Stimulated activated CD4-positive, alpha-beta T cell treated with anti-CD3 and anti-CD28 coated beads, TNF-alpha, amount 100 ng/mL, for 48 hours (primary cell): ENCODE results near the gene AP1G1.

ENCODE experiments used
- DNase-seq, 3 donors: peaks; one replicate each; pipeline ENCODE4 v3.0.0-alpha.2; 2020; ENCODE audit warnings: low read depth in 3 of 3

Gene AP1G1

DNA sequence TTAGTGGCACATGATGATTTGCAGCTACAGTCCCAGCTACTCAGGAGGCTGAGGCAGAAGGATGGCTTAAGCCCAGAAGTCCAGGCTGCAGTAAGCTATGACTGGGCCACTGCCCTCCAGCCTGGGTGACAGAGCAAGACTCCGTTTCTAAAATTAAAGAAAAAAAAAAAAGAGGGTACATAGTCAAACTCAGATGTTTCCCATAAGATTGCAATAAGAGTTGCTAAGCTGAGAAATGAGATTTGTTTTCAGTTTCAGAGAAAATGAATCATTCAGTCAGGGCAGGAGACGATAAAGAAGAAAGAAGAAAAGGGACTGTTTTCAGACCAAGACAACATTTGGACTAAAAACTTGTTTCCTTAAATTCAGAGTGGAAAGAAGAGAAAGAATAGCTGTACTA is 54.0 kb downstream of the AP1G1 start:
- DNase-seq = no peak

DNA sequence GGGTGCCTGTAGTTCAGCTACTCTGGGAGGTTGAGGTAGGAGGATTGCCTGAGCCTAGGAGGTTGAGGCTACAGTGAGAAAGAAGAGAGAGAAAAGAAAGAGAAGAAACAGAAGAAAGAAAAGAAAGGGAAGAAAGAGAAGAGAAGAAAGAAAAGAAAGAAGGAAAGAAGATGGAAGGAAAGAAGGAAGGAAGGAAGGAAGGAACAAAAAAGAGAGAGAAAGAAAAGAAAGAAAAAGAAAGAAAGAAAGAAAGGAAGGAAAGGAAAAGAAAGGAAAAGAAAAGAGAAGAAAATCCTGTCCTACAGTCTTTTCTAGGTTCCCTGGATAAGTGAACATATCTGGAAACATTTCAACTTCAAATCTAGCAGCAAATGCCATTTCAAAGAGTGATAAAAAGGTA is 54.5 kb downstream of the AP1G1 start:
- DNase-seq = no peak

DNA sequence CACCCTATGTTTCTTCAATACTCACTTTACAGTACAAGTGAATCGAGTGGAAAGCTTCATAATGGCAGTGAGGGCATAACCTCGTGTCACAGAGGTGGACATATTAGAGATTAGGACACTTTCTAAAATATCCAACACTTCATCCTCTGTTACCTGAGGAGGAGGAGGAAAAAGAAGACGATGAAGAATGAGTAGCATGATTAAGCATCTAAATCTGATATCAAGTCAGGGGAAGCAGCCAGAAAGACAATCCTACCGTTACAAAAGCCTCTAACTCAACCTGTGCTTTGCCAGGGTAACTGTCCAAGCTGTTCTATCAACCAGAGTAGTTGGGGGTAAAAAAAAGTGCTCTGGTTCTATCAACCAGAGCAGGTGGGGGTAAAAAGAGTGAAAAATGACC is 60.4 kb downstream of the AP1G1 start:
- no peak for DNase-seq

DNA sequence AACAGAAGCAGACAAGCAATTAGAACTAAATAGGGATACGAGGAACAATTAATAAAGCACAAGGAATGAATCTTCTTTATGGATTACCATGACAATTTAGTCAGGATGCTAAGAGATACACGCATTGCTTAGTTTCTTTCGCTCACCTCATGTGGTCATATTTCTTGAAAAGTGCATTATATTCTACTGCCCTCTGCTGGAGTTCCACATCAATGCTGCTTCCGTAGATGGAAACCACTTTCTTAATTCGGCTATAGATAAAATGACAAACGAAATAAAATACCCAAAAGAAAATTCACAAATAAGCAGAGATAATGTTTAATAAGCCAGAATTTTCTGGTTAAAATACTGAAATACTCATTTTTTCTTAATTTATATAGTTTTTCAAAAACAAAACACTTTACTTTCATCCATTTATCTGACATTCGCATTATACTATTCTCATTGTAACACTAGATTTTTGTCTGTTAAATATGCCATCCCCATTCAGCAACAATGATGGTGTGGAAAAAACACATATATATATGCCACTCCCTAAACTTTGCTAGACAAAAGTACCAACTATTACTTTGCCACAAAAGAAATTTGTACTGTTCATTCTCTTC is 62.1 kb downstream of the AP1G1 start:
- DNase-seq = peak in 1 of 3 donors; percentile 8

DNA sequence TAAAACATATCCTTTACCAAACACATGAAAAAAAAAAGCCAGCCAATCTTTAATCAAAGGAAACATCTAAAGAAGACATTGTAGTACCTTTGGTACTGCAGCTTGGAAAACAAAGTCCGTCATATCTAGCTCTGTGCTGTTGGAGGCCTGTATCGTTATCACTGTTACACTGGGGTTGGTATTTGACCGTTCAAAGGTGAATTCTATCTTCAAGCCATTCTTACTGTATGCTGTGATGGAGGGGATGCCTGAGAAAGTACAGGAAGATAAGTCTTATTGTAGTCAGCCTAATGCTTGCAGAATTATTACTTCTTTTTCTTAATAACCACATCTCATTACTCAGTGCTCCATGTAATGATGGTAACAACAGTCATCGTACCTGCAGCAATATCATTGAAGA is 69.8 kb downstream of the AP1G1 start:
- no peak for DNase-seq

DNA sequence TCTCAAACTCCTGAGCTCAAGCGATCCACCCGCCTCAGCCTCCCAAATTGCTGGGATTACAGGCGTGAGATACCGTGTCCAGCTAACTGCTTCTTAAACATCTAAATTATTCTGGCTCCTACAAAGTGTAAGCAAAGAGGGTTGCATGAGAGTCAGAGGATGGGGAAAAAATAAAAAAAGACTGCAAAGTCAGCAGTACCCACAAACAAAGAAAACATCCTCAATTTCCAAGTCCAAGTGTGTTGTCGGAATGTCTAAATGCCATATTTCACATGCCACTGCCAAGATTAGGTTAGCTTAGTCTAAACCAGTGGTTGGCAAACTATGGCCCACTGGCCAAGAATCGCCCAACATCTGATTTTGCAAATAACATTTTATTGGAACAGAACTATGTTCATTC is 71.1 kb downstream of the AP1G1 start:
- no peak for DNase-seq

DNA sequence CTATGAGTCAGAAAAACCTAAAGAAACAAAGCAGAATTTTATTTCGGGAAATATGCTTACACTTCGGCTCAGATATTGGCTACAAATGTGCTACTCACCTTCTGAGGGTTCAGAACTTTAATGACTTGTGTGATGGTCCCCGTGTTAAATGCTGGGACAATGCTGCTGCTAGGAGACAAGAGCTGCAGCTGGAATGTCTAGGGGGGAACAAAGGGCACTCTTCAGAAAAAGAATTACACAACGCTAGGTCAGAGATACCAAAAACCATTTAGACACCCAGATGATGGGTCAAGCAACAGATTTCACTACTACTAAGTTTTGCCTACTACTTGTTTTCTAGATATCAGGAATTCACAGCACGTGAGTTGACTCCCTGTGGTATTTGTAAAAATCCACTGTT is 74.1 kb downstream of the AP1G1 start:
- no peak for DNase-seq

DNA sequence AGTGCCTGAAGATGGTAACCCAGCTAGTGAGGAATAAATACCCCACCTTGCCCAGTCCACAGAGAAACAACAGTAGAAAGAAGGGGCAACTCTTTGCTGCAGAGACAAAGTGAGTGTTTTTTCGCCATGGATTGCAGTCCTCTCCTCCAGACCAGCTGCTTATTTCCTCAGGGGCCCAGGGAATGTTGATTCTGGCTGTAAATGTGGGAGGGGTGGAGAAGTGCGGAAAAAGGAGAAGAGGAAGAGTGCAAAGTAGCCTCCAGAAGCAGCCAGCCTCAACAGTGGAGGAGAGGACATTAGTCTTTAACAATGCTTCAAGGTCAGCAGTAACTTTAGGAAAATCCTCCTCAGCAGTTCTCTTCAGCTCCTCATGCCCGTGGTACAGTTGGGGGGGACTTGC is 76.0 kb downstream of the AP1G1 start:
- no peak for DNase-seq

DNA sequence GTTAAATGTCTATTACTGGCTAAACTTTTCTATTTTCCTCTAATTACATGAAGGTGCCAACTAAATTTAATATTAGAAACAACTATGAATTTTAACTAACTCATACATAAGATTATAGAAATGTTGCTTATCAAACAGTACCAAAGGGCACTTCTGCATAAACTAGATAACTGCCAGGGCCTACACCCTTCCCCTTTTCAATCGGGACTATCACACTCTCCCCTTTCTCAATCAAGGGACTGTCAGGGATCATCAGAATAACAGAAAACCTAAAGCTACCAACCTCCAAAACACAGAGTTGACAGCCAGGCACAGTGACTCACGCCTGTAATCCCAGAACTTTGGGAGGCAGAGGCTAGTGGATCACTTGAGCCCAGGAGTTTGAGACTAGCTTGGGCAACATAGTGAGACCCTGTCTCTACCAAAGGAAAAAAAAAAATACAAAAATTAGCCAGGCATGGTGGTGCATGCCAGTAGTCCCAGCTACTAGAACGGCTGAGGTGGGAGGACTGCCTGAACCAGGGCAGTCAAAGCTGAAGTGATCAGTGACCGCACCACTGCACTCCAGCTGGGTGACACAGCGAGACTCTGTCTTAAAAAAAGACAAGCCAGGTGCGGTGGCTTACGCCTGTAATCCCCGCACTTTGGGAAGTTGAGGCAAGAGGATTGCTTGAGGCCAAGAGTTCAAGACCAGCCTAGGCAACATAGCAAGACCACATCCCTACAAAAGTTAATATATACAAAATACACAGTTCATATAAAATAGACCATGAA is 80.9 kb downstream of the AP1G1 start:
- no peak for DNase-seq

DNA sequence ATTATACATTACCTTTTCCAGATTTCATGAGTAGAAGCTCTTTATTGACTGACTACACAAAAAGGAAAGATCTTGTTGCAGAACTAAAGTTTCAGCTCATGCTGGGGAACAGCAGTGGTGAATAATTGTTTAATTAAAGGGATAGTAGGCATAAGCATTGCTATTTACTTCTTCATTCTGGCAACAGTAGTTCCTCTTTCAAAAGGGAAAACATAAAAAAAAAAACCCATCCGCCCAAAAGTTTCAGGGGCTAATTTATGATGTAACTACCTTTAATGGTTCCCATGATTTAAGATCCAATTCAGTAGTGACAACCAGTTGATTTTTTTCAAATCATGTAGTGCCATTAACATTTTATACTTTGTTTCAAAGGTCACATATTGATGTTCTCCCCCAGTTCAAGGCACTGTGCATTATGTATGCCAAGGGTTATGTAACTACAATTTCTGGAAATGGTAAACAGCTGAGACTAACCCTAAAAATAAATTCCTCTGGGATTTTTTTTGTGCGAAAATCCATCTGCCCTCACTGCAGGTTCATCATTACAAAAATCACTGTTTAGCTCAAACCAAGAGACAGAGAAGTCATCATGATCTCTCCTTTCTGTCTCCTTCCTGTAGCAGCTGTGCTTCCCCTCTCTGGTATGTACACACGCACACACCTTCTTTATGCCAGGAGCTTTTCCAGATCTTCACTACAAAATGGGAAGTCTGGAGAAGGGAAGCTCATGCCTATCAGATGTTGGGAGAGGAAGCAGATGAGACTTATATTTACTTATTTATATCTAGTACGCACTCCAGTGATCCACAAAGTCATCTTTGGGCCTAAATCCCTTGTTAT is 81.9 kb downstream of the AP1G1 start:
- no peak for DNase-seq

DNA sequence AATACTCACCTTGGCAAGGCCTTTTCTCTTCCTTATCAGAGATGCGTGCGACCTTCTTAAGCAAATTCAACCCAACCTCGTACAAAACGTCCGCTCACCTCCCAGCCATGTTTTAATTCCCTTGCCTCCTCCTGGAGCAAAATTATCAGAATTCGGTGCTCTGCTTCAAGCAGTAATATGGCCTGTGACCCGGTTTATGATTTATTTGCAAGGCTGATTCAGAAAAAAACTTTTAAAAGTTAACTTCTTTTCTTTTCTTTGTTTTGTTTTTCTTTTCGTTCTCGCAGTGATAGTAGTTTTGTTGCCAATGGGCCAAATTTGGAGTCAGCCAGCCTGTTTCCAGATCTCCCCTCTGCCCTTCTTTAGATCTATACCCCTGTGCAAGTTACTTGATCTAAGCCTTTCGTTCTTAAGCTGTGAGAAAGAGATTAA is 84.3 kb downstream of the AP1G1 start, which contains the start of gene PHLPP2:
Gene PHLPP2 (minus strand): TSS at position 382 of the 432 bp plus-strand sequence. CDS start 9,906 bp downstream, outside the sequence.
- no peak for DNase-seq

DNA sequence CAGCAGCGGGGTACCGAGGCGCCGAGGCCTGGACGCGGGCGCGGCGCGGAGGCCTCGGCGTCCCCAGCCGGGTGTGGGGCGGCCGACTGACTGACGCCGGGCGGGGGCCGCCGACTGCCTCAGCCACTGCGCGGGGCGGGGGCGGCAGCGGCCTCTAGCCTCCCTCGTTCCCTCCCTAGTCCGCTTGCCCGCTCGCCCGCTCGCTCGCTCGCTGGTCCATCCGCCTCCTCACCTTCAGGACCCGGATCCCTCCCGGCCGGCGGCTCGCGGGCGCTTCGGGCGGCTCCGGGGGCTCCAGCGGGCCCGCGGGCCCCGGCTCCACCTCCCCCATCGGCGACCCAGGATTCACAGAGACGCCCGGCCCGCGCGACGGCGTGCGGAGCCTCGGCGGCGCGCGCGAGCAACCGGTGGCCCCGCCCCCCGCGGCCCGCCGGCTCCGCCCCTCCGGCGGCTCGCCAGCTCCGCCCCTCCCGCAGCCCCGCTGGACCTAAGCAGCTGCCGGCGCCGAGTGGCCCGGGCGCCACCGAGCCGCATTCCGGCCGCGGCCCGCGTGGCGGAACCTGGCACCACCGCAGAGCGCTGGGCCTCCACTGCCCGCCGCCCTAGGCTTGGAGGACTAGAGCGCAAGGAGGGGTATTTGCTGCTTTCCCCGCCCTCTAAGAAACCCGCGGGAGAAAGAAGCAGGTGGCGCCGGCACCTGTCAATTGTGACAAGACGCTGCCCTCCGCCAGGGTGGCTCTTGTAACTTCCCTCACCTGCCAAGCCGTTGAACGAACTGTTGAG is 84.9 kb downstream of the AP1G1 start:
- DNase-seq = peak; percentile 53 to 75 (median 59)

DNA sequence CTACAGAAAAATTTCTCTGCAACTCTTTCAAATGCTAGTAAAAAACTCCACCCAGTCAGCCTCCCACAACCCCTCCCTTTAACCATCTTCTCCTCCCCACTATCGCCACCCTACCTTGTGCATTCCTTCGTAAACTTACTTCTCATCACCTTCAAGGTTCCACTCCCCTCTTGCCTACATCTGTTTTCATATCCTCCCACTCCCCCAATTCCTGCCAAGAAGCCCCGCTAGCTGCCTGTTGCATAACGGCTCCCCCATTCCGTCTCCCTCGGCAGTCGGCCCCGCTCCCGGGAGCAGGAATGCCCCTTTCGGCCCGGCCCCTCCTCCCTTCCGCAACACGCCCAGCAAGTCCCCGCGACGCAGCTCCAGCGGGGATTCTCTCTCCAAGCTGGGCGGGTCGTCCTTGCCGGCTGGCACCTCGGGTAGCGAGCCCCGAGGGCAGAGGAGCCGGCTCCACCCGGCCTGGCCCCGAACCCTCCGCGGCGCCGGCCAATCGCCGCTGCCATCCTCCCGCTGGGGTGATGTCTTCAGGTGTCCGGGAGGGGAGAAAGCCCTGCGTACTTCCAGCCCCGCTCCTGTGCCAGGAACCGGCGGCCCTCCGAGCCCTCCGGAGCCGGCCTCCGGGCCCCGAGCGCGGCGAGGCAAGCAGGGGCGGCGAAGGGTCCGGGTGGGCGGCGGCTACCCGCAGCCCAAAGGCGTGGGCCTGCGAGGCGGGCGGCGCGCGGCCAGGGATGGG is 85.7 kb downstream of the AP1G1 start:
- peak; percentile 36 to 51 (median 37) for DNase-seq

DNA sequence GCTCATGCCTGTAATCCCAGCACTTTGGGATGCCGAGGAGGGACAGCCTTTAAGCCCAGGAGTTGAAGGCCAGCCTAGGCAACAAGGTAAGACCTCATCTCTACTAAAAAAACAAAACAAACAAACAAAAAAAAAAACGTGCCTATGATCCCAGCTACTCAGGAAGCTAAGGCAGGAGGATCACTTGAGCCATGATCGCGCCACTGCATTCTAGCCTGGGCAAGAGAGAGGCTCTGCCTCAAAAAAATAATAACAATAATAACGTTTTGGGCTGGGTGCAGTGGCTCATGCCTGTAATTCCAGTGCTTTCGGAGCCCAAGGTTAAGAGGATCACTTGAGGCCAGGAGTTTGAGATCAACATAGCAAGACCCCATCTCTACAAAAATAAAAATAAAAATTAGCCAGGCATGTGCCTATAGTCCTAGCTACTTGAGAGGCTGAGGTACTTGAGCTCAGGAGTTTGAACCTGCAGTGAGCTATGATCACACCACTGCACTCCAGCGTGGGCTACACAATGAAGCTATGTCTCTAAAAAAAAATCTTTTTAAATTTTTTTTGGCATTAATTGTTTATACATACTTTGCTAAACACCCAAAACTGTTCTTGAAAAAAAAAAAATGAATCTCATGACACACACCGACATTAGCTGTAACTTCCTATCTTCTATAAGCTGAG is 87.4 kb downstream of the AP1G1 start:
- DNase-seq = no peak

DNA sequence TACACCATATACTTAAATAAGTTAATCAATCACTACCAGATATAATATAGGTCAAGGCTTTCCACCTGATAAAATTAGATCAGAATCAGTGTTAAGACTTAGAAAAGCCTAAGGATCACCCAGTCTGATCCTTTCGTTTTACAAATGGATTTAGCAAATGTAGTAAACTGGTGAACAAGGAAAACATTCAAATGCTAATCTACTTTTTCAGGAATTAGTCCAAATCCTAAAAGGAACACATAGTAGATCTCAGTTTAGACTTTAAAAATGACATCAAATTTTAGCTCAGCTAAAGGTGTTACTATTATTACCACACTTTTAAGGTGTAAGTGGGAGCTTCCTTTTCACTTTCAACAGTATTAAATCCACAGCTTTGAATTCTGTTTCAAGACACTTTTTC is 96.1 kb downstream of the AP1G1 start:
- no peak for DNase-seq

DNA sequence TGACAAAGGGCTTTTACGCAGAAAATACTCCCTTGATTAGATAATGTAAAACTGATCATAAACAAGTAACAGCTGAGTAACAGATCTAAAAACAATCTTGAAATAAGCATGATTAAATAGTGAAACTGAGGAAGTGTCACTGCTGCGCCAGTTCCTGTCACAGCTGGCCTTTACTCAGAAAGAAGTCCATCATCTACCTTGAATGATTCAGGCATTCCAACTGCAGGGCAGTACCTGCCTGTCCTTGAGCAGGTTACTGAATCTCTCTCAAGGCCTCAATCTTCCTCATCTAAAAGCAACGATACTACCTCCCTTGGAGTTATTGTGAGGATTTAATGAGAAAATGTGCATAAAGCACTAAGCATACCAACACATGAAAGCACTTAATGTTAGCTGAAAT is 96.8 kb downstream of the AP1G1 start:
- DNase-seq = no peak

DNA sequence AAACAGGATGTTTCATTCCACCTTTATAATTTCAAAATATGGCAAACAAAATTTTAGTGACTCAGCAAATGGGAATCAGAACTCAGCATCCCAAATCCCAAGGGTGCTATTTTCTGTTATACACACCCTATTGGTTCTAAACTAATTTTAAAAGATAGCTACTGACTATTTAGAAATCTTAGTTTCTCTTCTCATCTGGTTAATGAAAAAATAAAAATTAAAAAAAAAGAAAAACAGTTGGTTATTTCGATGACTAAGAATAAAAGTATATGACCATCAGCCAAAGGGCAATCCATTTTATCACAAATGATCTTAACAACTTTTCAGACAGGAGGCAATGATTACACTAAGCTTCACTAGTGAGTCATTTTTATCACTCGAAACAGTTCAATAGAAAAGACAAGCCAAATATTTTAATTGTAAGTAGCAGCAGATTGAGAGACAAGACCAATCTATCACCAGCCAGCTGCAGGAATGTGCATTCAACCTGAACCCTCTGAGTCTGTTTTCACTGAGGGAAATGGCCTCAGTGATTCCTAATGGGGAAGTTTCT is 99.3 kb downstream of the AP1G1 start:
- DNase-seq = no peak

DNA sequence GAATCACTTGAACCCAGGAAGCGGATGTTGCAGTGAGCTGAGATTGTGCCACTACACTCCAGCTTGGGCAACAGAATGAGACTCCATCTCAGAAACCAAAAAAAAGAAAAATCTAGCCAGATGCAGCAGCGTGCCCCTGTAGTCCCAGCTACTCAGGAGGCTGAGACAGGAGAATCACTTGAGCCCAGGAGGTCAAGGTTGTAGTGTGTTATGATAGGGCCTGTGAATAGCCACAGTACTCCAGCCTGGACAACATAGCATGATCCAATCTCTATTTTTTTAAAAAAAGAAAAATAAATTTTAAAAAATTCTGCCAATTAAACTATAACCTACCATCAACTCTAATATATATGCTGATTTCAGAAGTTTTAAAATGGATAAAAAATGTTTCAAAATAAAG is 99.9 kb downstream of the AP1G1 start:
- no peak for DNase-seq

DNA sequence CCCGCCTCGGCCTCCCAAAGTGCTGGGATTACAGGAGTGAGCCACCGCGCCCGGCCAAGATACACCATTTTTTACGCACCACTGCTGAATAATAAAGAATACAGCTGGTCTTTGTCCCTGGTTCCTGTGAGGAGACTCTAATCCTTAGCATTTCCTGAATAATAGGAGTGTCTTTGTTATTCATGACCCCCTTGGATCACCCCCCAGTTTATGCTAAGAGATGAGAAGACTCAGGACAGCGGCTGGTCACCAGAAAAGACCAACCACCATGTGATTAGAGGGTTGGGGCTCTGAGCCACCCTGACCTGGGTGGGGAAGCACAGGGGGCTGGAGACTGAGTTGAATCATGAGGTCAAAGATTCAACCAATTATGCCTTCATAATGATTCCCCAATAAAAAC is 101.4 kb downstream of the AP1G1 start:
- no peak for DNase-seq

DNA sequence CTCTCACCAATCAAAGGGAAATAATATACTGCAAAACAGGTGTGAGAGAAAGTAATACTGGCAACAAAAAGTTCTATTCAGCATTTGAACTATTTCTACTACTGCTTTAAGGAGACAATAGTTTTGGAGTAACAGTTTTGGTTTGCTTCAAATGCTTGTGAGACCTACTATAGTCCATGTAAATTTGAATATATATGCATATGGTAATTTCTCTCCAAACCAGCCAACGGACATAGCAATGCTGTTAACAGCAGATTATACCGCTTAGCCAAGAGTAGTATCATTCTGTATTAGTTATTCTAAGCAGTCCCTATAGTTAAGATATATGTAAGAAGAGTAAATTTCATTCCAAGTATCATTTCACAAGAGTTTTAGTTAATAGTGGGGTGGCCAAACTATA is 102.6 kb downstream of the AP1G1 start:
- DNase-seq = no peak
